NB4 (cell line): ENCODE data around the gene GSTP1.

ENCODE experiments used
- MYC ChIP-seq: IDR thresholded peaks from 2 replicates; pipeline ENCODE4 v1.6.1; 2011; ENCODE audit warnings: low read depth, low read length
- POLR2A ChIP-seq: IDR thresholded peaks from 2 replicates; pipeline ENCODE4 v1.6.1; 2011; ENCODE audit warnings: mild to moderate bottlenecking; ENCODE audit not compliant: insufficient read length; ENCODE audit errors: extremely low read depth
- TF ChIP-seq, protein P1 (sequence below): IDR thresholded peaks from one replicate; pipeline ENCODE4 v1.5.1; 2012; ENCODE audit warnings: low read depth, low read length
- TF ChIP-seq, protein P2 (sequence below): IDR thresholded peaks from 2 replicates; pipeline ENCODE4 v1.6.1; 2011; ENCODE audit warnings: low read depth, low read length

DNA sequence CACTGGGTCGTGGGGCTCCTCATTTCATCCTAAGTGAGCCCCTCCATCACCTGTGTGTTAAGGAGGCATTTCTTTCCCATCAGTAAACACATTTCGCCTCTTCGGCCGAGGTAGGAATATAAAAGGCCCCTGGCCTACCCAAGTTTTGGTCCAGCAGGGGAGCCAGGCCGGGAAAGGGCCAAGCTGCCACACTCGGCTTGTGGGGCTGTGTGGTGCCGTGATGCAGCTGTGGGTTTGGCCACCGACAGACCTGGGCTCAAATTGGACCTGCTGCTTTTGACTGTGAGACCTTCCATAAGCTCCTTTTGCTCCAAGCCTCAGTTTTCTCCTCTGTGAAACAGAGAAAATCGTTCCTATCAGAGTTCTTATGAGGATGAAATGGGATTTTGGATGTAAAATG, 23.9 kb downstream of the GSTP1 start:
- TF ChIP-seq, protein P1, sequence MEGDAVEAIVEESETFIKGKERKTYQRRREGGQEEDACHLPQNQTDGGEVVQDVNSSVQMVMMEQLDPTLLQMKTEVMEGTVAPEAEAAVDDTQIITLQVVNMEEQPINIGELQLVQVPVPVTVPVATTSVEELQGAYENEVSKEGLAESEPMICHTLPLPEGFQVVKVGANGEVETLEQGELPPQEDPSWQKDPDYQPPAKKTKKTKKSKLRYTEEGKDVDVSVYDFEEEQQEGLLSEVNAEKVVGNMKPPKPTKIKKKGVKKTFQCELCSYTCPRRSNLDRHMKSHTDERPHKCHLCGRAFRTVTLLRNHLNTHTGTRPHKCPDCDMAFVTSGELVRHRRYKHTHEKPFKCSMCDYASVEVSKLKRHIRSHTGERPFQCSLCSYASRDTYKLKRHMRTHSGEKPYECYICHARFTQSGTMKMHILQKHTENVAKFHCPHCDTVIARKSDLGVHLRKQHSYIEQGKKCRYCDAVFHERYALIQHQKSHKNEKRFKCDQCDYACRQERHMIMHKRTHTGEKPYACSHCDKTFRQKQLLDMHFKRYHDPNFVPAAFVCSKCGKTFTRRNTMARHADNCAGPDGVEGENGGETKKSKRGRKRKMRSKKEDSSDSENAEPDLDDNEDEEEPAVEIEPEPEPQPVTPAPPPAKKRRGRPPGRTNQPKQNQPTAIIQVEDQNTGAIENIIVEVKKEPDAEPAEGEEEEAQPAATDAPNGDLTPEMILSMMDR, result no peak
- no peak for TF ChIP-seq POLR2A
- TF ChIP-seq MYC, result no peak
- TF ChIP-seq, protein P2, sequence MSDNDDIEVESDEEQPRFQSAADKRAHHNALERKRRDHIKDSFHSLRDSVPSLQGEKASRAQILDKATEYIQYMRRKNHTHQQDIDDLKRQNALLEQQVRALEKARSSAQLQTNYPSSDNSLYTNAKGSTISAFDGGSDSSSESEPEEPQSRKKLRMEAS, result no peak
